Measurements from ENCODE around the gene SAMD3.
"Not testable (repeated sequence)": the region's sequence is repeated elsewhere in the genome, so short reads cannot be mapped to it uniquely, and the experiment has no call there.

The SAMD3 gene, protein sequence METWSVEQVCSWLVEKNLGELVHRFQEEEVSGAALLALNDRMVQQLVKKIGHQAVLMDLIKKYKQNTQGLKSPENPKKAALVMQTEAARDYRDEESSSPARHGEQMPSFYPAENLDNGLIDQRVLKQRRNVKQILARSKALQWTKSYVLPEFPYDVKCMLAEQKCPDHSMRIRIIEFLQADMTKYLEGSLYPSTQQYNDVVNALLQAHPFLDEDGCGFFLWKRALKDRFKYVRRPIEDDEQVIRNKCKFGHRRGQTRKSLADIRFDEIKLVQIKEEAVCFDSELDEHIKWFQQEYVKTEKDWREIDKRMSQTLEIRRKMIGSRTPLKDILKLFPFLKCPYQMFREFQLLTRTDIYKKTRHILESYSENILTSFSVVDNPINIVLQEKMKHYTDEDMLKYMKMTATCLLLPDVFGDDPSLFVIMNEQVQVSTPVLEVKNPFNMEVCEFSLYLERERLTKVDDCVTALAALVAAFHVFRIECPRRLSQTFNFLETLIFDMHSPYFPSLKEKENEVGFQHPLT

GRCh38 chr6:130222775-130223174, at the start of gene SAMD3:
SAMD3 (minus strand) TSS chr6:130222951; CDS start chr6:130215273, 7,678 bp downstream.
- no peak for DNase-seq

DNA sequence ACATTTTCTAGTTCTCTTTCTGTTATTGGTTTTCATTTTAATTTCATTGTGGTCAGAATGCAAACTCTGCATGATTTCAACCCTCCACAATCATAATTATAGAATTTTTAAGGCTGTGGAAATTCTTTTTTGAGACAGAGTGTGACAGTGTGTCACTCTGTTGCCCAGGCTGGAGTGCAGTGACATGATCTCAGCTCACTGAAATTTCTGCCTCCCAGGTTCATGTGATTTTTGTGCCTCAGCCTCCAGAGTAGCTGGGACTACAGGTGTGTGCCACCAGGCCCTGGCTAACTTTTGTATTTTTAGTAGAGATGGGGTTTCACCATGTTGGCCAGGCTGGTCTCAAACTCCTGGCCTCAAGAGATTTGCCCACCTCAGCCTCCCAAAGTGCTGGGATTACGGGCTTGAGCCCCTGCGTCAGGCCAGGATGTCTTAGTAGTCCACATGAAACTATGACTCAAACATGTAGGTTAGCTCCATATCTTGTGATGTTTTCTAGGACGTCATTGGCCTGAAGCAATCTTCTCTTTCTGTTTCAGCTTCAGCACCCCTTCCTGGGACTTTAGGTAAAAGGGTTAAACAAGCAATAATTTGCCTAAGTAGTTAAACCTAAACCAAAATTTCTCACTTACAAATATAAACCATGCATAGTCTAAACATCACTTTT, 47.4 kb upstream of the SAMD3 start:
- no peak for DNase-seq

- DNase-seq, result not testable (repeated sequence)
Measured at GRCh38 chr6:130265553-130265952, 42.8 kb upstream of the SAMD3 start.

GRCh38 chr6:130262008-130262407, 39.3 kb upstream of the SAMD3 start:
- DNase-seq, result no peak

DNA sequence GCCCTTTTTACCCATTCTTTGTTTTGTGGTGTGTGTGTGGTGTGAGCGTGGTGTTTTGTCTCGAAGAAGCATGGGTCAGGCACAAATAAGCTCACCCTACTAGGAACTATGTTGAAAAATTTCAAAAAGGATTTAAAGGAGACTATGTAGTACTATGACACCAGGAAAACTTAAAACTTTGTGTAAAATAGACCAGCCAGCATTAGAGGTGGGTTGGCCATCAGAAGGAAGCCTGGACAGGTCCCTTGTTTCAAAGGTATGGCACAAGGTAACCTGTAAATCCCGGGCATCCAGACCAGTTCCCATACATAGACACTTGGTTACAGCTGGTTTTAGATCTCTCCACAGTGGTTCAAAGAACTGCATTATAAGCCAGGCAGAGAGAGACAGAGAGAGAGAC, 38.8 kb upstream of the SAMD3 start:
- DNase-seq, result not testable (repeated sequence)

- not testable (repeated sequence) for DNase-seq
Measured at GRCh38 chr6:130260614-130261241, 38.0 kb upstream of the SAMD3 start.

GRCh38 chr6:130260050-130260462, 37.3 kb upstream of the SAMD3 start:
- not testable (repeated sequence) for DNase-seq

- no peak for DNase-seq
Measured at GRCh38 chr6:130259557-130259956, 36.8 kb upstream of the SAMD3 start.

DNA sequence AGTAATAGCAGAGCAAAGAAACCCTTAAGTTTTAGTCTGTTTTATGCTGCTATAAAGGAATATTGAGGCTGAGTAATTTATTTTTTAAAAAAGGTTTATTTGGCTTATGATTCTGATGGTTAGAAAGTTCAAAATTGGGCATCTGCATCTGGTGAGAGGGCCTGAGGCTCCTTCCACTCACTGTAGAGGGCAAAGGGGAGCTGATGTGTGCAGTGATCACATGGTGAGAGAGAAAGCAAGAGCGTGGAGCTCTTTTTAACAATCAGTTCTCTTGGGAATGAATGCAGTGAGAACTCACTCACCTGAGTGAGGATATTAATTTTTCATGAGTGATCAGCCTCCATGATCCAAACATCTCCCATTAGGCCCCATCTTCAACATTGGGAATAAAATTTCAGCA, 36.4 kb upstream of the SAMD3 start:
- no peak for DNase-seq

DNA sequence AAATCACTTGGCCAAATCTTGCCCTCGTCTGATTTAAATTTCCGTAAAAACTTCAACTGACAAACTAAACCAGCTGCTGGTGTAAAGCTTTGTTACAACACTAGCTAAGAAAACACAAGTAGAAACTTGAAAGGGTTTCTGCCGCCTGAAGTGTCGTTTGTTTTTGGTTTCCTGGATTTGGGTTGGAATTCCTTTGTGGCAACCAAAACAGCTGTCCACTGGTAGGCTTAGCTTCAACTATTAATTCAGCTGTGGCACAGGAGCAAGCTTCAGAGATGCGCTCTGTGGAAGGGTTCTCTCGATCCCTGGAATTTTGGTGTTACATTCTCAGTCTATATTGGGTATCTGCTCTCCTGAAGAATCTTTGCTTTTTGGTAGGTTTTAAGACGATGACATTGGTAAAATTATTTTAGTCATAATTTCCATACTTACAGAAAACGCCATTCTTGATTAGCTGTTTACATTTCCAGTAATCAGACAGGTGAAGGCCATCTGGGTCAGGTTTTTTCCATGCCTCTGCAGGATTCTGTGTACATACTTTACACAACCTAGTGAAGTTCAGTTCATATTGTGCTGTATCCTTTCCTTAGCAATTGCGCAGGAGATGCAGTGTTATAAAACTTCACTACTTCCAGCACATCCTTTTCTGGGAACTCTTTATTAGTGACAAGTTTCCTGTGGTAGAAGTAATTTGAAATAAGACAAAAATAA, 29.9 kb upstream of the SAMD3 start:
- DNase-seq, result no peak

- no peak for DNase-seq
Measured at GRCh38 chr6:130245267-130245666, 22.5 kb upstream of the SAMD3 start.

- DNase-seq, result no peak
Measured at GRCh38 chr6:130244728-130245127, 22.0 kb upstream of the SAMD3 start.

DNA sequence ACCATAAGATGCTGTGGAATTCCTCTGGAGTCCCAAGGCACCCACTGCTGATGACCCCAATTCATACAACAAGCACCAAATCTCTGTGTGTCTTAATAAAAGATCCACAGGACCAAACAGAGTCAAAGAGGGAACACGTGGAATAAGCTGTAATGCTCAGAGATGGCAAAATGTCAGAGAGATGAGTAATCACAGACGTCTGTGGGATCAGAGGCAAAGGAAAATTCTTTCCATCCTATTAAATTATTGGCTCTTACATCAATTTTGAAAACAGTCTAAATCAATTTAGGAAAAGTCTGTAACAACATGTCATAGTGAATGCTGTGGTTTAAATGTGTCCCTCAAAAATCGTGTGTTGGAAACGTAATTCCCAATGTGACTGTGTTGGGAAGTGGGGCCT, 17.5 kb upstream of the SAMD3 start:
- DNase-seq, result no peak

DNA sequence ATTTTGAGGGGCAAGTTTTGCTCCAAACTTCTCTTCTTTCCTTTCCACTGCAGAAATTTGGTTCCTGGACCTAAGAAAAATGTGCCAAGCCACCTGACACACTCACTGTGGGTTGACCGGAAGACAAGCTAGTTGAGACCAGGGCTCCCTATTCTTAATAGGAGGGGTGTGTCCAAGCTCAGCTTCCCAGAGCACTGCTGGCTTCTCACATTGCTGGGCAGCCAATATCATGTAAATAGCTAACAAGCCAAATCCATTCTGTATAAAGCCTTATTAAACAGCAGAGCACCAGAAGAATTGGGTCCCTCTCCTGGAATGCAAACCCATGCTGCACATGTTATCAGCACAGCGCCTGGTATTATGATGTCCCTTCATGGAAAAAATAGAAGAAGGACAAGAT, 17.0 kb upstream of the SAMD3 start:
- DNase-seq, result no peak

DNA sequence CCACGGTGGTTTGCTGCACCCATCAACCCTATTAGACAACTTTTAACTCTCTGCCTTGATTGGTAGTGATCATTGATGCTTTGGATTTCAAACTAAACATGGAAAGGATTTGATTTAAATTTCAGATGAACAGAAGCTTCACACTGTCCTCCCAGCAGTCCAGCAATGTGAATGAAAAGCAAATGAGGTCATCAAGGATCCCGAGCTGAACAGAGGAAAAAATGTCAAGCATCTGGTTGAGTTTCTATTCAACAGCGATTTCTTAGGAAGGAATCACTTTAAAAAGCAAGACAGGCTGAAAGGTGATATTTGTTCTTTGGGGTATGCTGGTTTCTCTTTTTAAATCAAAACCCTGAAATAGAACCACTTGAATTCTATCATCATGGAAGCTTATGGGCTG, 10.6 kb upstream of the SAMD3 start:
- no peak for DNase-seq

DNA sequence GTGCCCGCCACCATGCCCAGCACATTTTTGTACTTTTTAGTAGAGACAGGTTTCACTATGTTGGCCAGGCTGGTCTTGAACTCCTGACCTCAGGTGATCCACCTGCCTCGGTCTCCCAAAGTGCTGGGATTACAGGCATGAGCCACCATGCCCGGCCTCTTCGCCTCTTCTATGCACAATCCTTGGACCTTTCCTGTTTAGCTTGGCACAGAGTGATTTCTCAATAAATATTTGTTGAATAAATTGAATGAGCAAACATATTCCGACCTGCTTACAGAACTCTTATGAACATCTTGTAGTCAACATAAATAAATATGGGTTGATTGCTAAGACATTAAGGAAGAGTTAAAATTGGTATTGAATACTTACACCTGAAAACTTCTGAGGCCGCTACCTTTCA, 7.8 kb upstream of the SAMD3 start:
- DNase-seq, result not testable (repeated sequence)

DNA sequence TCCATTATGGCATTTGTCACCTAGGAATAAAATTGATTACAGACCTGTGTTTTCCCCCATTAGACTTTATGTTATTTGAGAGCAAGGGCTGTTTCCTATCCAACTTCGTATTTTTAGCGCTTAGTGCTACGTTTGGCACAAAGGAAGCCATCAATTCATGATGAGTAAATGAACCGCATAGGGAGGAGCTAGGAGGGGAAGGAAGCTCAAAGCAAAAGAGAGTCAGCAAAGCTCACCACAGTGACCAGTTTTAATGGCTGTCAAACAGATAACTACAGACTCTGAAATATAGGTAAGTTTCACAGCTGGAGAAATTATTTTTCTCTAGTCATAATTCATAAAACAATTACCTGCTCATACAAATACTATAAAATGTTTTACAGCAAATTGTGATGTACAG, 6.9 kb upstream of the SAMD3 start:
- DNase-seq, result no peak

DNA sequence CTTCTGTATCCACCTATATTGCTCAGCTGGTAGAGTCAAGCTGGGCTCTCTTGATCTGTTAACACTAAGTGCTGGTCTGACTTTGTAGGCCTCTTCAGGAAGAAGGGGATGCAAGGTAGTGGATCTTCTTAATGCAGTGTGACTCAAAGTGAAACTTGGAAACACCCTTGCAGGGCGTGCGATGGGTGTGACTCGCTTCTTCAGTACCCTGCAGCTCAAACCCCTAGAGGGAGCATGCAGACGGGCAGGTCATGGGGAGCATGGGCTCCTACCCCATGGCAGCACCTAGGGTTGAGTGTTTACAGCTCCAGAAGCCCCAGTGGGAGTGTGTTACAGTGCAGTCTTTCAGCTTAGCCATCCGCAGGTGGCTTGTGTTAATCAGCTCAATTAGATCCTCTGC, 757 bp upstream of the SAMD3 start:
- DNase-seq, result no peak

GRCh38 chr6:130218134-130218533, 4.6 kb downstream of the SAMD3 start:
- no peak for DNase-seq

DNA sequence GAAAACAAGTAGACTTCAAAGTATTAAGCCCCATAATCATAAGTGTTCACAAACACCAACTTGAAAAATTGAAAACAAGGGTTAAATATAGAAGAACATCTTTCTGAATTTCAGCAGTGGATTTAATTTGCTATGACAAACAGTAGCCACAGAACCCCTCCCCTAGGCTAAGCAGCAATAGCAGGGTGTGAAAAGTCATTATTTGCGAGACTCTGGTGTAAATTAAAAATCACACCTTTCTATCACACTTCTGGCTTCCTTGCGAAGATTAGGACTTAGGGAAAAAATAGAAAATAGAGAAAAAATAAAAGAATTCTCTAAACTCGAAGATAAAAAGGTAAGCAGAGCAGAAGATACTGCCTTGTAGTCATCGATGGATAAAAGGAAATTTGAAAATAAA, 6.1 kb downstream of the SAMD3 start:
- DNase-seq, result no peak

- DNase-seq, result no peak
Measured at GRCh38 chr6:130215526-130215925, 7.2 kb downstream of the SAMD3 start.

DNA sequence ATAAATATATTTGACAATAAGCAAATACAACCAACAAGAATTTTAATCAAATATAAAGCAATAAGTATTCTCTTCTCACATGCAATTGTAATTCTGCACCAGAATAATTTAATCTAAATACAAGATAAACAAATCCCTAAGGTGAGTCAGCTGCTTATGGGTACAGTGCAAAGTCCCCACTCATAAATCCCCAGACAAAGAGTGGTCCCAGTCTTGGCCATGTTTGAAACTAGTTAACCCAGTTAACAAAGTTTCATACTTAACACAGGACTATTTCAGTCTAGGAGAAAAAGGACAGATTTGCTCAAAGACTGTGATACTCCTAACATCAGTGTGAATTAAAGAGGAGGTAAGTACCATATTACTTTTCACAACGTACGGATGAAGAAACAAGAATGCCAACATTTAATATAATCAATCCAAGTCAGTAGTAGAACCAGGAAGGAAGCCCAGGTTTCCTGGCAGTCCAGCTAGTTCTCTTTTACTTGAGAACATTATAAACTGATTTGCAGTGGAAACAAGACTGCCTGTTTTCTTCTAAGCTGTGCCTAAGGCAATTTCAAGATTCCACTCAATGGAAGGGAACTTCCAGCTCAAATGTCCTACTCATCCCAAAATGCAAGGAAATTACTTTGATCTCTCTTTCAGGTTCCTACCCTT, 10.4 kb downstream of the SAMD3 start:
- DNase-seq, result no peak

DNA sequence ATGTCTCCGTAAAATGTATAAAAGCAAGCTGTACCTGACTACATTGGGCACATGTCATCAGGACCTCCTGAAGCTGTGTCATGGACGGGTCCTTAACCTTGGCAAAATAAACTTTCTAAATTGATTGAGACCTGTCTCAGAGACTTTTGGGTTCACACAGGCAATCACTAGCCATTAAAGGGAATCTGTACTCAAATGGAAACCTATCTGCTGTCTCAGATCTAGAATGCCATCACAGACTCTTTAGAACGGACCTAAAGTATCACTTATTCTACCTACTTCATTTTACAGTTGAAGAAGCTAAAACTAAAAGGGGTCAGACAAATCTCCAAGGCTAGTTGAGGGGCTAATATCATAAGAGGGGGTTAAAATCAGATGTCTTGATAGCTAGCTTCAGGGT, 11.1 kb downstream of the SAMD3 start:
- DNase-seq, result no peak
